Inflammatory macrophage treated with lipopolysaccharide for 4 hours (primary cell): ENCODE measurements around the gene FKBP9.
"Not testable (repeated sequence)": the region's sequence is repeated elsewhere in the genome, so short reads cannot be mapped to it uniquely, and the experiment has no call there.

Experiments
- DNase-seq: peaks from one replicate; pipeline ENCODE4 v3.0.0-alpha.2; 2020

Gene FKBP9

GRCh38 chr7:32952876-32953275, 4.4 kb upstream of the FKBP9 start:
- no peak for DNase-seq

DNA sequence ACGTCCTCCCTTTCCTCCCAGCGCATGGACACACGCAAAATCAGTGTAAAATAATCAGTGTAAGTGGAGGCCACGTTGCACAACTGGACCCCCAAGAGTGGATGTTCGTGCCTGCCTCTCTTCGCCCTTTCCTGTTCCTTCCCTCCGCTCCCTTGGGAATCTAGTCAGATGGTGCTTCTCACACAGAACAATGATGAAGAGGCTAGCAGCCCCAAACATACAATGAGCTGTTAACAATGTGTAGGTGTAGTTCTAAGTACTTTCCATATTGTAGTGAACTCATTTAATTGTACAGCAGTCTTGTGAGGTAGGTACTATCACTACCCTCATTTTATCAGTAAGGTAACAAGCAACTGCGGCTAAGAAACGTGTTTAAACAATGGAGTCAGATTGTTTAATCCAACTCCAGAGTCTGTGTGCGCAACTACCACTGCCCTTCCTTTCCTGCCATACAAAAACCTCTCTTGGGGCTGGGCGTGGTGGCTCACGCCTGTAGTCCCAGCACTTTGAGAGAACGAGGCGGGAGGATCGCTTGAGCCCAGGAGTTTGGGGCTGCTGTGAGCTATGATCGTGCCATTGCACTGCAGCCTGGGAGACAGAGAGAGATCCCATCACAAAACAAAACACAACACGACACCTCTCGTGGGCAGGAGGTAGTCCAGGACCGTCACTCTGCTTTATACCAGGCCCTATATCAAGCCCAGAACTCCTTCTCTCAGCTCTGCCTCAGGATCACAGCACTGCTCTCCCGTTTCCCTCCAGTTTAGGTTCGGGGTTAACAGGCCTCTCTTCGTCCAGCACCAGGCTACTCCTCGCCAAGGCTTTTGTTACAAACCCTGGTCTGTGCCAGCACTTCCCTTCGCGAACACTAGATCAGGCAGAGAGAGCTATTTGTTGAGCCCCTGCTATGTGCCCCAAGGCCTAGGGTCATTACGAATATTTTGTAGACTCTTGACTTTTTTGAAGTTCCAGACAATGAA, 1.1 kb downstream of the FKBP9 start:
- DNase-seq, result no peak

GRCh38 chr7:32963880-32964301, 6.7 kb downstream of the FKBP9 start:
- DNase-seq, result not testable (repeated sequence)

GRCh38 chr7:32964461-32965159, 7.4 kb downstream of the FKBP9 start:
- DNase-seq, result not testable (repeated sequence)

- not testable (repeated sequence) for DNase-seq
These were observed 9.4 kb downstream of the FKBP9 start for GRCh38 chr7:32966489-32967267.

- peak; percentile 71 for DNase-seq
These were observed 10.0 kb downstream of the FKBP9 start for GRCh38 chr7:32967268-32967582.

DNA sequence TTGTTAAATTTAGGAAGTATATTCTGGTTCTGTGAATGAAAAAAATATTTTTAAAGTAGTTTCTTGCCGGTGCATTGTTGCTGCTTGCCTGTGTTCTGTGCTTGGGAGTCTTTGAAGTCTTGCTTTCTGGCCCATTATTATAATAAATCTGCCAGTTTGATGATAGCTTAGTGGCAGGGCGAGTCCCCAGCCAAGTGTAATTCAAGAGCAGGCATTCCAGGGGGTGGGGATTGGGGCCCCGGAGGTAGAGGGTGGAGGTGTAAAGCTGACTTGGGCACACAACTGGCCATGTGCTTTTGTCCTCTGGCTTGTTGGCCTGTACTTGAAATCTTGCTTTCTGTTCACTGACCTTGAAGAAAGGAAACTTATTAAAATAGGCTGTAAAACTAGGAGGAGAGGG, 14.7 kb downstream of the FKBP9 start:
- not testable (repeated sequence) for DNase-seq

DNA sequence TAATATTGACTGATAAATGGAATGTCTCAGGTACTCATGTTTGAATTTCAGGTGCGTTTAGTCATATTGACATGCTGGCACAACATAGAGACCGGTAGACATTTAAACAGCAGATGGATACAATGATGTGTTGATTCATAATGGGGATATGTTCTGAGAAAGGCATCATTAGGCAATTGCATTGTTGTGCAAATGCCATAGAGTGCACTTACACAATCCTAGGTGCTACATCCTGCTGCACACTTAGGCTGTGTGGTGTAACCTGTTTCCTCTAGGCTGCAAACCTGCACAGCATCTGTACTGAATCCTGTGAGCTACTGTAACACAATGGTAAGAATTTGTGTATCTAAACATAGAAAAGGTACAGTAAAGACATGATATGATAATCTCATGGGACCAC, 19.9 kb downstream of the FKBP9 start:
- not testable (repeated sequence) for DNase-seq

DNA sequence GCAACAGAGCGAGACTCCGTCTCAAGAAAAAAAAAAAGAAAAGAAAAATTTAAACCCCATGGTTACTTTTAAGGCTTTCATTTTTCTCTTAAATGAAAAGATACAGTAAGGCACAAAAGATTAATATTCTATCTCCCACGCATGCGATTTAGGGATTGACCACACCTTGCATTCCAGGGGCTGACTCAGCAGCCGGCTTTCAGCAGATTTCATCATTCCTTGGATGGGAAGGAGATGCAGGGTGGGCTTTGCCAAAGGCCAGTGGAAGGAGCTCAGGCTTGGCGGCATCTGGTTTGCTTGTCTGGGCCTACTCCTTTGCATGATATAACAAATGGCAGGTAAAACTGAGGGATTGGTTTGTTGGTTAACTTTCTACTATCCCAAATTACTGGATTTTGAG, 22.0 kb downstream of the FKBP9 start:
- DNase-seq, result not testable (repeated sequence)

DNA sequence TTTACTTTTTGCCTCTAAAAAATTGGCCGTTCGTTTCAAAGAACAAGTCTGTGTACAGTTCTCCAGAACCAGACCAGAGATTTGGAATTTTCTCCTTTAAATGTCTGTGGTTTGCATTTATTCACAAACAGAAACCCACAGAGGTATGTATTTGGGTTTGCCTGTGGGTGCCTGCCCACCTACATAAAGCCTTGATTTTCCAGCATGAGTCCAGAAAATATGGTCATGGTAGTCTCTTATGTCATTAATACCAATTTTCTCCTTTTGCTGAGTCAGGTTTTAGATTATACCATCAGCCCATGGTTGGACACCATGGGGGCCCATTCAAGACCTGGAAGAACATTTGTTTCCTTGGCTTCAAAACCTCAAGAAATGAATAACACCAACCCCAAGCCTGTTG, 22.7 kb downstream of the FKBP9 start:
- not testable (repeated sequence) for DNase-seq

- DNase-seq, result not testable (repeated sequence)
These were observed 30.9 kb downstream of the FKBP9 start for GRCh38 chr7:32988148-32988547.

DNA sequence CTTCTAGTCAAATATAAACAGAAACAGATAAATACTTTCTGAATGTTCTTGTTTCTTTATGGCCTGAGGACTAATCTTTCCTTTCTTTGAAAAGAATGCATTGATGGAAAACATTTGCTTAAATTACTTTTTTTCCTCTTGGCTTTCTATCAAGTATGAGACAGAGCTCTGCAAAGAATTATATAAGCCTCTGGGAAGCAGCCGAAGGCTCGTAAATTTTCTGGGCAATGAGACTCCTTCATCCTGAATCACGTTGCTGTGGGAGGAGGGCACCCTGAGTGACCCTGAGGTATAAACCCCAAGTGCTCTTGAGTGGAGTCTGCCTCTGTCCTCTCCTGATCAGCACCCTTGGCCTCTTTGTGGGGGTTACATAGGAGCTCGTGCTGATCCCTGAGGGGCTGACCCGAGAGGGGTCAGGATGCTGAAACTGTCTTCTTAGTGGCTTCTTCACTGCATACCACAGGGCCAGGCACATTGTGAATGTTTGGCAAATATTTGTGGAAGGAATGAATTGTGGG, 33.9 kb downstream of the FKBP9 start:
- DNase-seq, result not testable (repeated sequence)

DNA sequence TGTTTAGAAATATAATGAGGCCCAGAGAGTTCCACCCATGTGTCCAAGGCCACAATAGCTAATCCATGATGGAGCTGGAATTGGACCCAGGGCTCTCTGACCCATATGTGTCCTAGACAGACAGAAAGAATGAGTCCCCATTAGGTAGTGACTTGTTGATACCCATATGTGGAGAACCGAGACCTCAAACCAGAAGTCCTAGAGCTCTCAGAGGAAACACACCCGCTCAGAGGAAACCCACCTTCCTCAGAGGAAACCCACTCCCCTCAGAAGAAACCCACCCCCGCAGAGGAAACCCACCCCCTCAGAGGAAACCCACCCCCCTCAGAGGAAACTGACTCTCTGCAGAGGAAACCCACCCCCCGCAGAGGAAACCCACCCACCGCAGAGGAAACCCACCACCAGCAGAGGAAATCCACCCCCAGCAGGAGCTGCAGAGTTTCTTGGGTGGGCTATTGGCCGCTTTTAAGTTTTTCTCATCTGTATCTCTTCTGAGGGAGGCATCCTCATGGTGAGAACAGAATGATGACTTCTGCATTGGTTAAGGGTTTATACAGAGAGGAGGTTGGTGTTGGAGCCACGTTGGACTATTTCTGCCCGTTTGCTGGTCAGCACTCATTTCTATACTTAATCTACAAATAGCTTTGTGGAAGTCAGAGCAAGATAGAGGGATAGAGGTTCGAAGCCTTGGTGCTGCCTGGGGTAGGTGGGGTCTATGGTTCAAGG, 34.9 kb downstream of the FKBP9 start:
- DNase-seq, result not testable (repeated sequence)

DNA sequence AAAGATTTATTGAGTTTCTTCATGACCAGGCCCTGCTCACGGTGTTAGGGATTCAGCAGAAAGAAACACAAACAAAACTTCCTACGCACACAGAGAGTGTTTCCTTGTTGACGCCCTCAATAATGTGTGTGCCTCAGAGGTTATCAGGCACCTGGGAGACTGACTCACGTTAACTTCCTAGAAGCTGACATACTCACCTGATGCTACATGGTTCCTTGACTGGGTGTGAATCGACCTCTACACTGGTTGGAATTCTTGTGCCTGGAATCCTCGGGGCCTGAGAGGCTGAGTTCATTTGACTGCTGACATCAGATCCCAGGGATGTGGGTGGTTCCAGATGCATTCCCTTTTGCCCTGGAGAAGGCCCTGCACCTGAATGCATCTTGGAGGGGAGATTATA, 35.5 kb downstream of the FKBP9 start:
- not testable (repeated sequence) for DNase-seq

DNA sequence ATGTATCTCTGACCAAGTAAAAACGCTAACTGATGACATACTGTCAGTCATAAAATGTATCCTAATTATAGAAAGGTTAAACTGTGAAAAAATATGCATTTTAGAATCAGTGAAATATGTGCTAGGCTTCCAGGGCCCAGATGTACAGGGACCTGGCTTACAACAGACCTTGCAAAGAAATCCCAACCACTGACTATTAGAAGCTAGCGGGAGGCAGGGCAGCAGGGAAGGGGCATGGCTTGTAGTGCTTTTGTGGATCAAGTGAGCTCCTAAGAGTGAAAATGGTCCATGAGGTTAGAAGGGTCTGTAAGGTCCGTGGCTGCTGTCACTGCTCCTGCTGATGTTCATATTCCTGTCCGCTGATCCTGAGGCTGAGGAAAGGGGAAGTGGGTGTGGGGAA, 40.7 kb downstream of the FKBP9 start:
- DNase-seq, result not testable (repeated sequence)

DNA sequence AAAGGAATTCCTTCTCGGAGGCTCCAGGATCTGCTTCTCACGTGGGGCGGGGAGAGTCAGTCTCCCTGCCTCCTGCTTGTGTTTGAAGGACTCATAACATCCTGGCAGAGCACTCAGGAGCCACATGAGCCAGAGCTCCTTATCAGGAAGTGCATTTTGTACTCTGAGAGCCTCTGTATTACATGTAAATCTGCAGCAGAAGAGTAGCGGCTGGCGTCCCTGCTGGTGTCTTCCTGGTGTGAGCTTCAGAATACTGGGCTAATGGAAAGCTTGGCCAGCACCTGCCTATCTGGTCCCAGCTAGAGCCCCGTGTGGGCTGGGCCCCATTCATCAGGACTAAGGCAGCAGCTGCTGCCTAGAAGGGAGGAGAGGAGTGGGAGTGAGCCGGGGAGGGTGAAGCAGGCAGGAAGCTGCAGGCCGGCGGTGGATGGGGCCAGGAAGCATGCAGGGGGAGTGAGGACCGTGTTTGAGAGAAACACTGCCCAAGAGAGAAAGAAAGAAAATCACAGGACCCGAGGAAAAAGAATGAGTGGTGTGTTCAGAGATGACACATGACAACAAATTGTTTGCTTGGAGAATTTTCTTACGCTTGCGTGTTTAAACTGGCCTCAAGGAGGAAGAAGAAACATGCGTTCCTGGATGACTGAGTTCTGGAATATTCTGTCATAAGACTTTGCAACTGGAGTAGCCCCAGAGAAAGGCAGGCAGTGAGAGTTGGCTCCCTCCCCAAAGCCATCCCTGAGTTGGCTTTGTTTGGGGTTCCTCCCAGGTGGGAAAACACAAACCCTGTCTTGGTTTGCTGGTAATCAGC, 41.3 kb downstream of the FKBP9 start:
- DNase-seq, result not testable (repeated sequence)

DNA sequence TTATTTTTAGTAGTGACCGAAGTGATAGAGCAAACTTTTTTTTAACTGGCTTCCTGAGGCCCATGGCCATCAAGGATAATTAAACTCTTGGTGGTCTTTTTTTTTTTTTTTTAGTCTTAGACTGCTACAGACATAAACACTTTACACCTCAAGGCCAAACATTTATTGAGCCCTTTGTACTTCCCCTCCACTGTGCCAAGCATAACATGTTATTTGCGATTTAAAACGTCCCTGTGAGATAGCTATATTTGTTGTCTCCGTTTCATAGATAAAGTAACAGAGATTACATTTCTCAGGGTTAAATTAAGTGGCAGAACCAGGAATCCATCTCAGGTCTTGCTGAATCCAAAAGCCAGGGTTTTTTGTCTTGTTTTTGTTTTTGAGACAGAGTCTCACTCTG, 42.1 kb downstream of the FKBP9 start:
- not testable (repeated sequence) for DNase-seq

DNA sequence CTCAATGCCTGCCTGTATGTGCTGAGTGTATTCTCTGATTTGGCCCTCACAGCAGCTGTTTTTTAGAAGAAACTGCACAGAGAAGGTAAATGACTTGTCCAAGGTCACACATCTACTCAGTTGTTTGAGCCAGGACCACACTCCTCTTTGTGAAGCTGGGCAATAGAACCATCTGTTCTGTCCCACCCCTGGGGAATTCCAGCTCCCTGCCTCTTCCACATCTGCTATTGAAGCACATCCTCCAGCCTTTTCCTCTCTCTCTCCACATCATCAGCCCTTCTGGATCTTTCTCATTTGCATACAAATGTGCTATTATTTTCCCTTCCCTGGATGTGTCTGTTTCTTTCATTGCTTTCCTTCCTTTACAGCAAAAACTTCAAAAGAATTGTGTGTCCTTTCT, 45.9 kb downstream of the FKBP9 start:
- not testable (repeated sequence) for DNase-seq

GRCh38 chr7:33004104-33004616, 46.9 kb downstream of the FKBP9 start:
- DNase-seq, result not testable (repeated sequence)

- not testable (repeated sequence) for DNase-seq
These were observed 48.0 kb downstream of the FKBP9 start for GRCh38 chr7:33005193-33005592.

DNA sequence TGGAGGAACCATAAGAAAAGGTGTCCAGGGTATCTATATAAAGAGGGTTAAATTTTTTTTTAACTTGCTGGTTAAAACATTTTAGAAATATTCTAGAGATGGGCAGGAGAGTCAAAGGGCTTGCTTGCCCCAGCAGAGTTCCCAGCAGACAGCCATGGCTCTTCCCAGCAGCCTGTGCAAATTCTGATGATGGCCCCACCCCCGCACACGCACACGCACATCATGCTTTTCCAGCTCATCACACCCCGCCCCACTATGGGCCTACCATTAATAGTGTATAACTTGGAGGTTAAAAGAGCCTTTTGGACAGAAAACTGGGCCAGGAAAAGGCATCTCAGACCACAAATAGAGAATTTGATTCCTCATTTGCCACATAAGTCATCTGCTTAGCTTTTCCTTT, 48.5 kb downstream of the FKBP9 start:
- not testable (repeated sequence) for DNase-seq
